ENCODE data around the gene SNX9.
"Not testable (repeated sequence)": the region's sequence is repeated elsewhere in the genome, so short reads cannot be mapped to it uniquely, and the experiment has no call there.

The SNX9 gene

GRCh38 chr6:157842212-157842611 is 19.2 kb downstream of the SNX9 start:
- TF ChIP-seq CTCF (IDR thresholded peaks at IDR 0.05; ENCODE audit: low read depth, low read length) = no peak
- no peak for DNase-seq (ENCODE audit: extremely low read depth, low read depth)

- not testable (repeated sequence) for DNase-seq (ENCODE audit: extremely low read depth, low read depth)
Measured at GRCh38 chr6:157844196-157844595, 21.1 kb downstream of the SNX9 start.

- DNase-seq (ENCODE audit: extremely low read depth, low read depth) = no peak
- no peak for TF ChIP-seq CTCF (IDR thresholded peaks at IDR 0.05; ENCODE audit: low read depth, low read length)
Measured at GRCh38 chr6:157845493-157846259, 22.6 kb downstream of the SNX9 start.

- TF ChIP-seq CTCF (IDR thresholded peaks at IDR 0.05; ENCODE audit: low read depth, low read length) = no peak
- DNase-seq (ENCODE audit: extremely low read depth, low read depth) = no peak
Measured at GRCh38 chr6:157847846-157848245, 24.8 kb downstream of the SNX9 start.

- TF ChIP-seq CTCF (IDR thresholded peaks at IDR 0.05; ENCODE audit: low read depth, low read length) = no peak
- DNase-seq (ENCODE audit: extremely low read depth, low read depth) = no peak
Measured at GRCh38 chr6:157848693-157849092, 25.6 kb downstream of the SNX9 start.

GRCh38 chr6:157849288-157850017 is 26.4 kb downstream of the SNX9 start:
- no peak for TF ChIP-seq CTCF (IDR thresholded peaks at IDR 0.05; ENCODE audit: low read depth, low read length)
- no peak for DNase-seq (ENCODE audit: extremely low read depth, low read depth)

GRCh38 chr6:157850030-157850429 is 27.0 kb downstream of the SNX9 start:
- TF ChIP-seq CTCF (IDR thresholded peaks at IDR 0.05; ENCODE audit: low read depth, low read length) = no peak
- no peak for DNase-seq (ENCODE audit: extremely low read depth, low read depth)

All from AG09319 (cell line).